Esophagus muscularis mucosa (tissue), 3 donors: ENCODE results near the gene NACA2.

Source experiments
- CTCF ChIP-seq, 3 experiments: fragments of 200-600 bp in 2 of 3; fragments of 450-650 bp in 1 of 3; sonication (generic) in 2 of 3; IDR thresholded peaks; one replicate each; pipeline ENCODE4 v1.5.1; 2017 to 2019; ENCODE audit warnings: antibody characterized with exemption in 3 of 3, mild to moderate bottlenecking in 2 of 3, moderate library complexity in 1 of 3
- POLR2A ChIP-seq: fragments of 450-650 bp; IDR thresholded peaks from one replicate; pipeline ENCODE4 v1.6.1; 2017; ENCODE audit warnings: antibody characterized with exemption, moderate library complexity, mild to moderate bottlenecking, low read depth
- POLR2AphosphoS5 ChIP-seq, 2 donors: sonication (generic); formaldehyde crosslinking; IDR thresholded peaks; one replicate each; pipeline ENCODE4 v1.6.1; 2017; ENCODE audit warnings: antibody characterized with exemption in 2 of 2

DNA sequence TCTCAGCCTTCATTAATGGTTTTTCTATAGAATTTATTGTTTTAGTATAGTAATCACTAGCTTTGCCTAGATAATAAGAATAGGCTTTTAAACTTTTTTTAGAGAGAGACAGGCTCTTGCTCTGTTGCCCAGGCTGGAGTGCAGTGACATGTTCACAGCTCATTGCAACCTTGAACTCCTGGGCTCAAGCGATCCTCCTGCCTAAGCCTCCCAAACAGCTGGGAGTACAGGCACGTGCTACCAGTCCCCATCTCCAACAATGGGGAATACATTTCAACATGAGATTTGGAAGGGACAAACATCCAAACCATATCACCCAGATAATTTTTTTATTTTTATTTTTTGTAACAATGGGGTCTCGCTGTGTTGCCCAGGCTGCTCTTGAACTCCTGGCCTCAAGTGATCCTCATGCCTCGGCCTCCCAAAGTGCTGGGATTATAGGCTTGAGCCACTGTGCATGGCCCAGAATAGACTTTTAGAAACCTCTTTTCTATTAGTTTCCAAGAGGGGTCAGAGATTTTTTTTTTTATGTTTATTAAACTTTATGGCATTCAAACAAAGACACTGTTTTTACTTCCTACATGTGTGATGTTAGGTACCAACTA lies 7.3 kb downstream of the NACA2 start:
- TF ChIP-seq CTCF (IDR thresholded peaks at IDR 0.05): no peak
- TF ChIP-seq POLR2AphosphoS5 (IDR thresholded peaks at IDR 0.05): no peak
- no peak for TF ChIP-seq POLR2A
